Karpas-422 (cell line): ENCODE data around the gene CD9. TPM values are rescaled to one million over a fixed set of nuclear protein-coding genes. Genes with fewer than 3 reads are reported as not detected.

Source experiments
- DNase-seq: peaks from one replicate; pipeline ENCODE4 v3.0.0-alpha.2; 2015
- H2AFZ ChIP-seq: fragments of 200-600 bp; sonication (generic); 2 replicates; pipeline ENCODE4 v1.6.1; 2014; ENCODE audit warnings: antibody characterized with exemption, low read length, mixed read lengths
- H3K27ac ChIP-seq: fragments of 200-600 bp; sonication (generic); 2 replicates; pipeline ENCODE4 v1.5.1; 2014; ENCODE audit warnings: mild to moderate bottlenecking, low read length, moderate library complexity
- H3K27me3 ChIP-seq: fragments of 200-600 bp; sonication (generic); 2 replicates; pipeline ENCODE4 v1.6.1; 2014; ENCODE audit warnings: low read length, mixed read lengths
- H3K36me3 ChIP-seq: fragments of 200-600 bp; sonication (generic); 2 replicates; pipeline ENCODE4 v1.6.1; 2014; ENCODE audit warnings: low read length, mixed read lengths; ENCODE audit not compliant: insufficient read depth
- H3K4me1 ChIP-seq: fragments of 200-600 bp; sonication (generic); 2 replicates; pipeline ENCODE4 v1.6.1; 2014; ENCODE audit warnings: mild to moderate bottlenecking, low read length, mixed read lengths
- H3K4me2 ChIP-seq: fragments of 200-600 bp; sonication (generic); 2 replicates; pipeline ENCODE4 v1.6.1; 2014; ENCODE audit warnings: low read length, low read depth, mild to moderate bottlenecking; ENCODE audit not compliant: poor library complexity, severe bottlenecking
- H3K4me3 ChIP-seq: fragments of 200-600 bp; sonication (generic); 2 replicates; pipeline ENCODE4 v1.5.1; 2014; ENCODE audit warnings: mild to moderate bottlenecking, antibody characterized with exemption, low read length, mixed read lengths
- H3K79me2 ChIP-seq: fragments of 200-600 bp; sonication (generic); 2 replicates; pipeline ENCODE4 v1.6.1; 2014; ENCODE audit warnings: mild to moderate bottlenecking, low read length, mixed read lengths
- H3K9ac ChIP-seq: fragments of 200-600 bp; sonication (generic); 2 replicates; pipeline ENCODE4 v1.6.0; 2014; ENCODE audit warnings: low read length
- H3K9me2 ChIP-seq: fragments of 200-600 bp; sonication (generic), shearing (Covaris generic); replicated peaks from 2 replicates; pipeline ENCODE4 v1.6.0; 2014; ENCODE audit warnings: mild to moderate bottlenecking, low read length, moderate library complexity; ENCODE audit not compliant: insufficient read depth
- H3K9me3 ChIP-seq: fragments of 300-700, 200-600 bp; sonication (generic); 2 replicates; pipeline ENCODE4 v1.6.1; 2014; ENCODE audit warnings: low read length, mixed read lengths
- H4K20me1 ChIP-seq: fragments of 200-600 bp; sonication (generic); 2 replicates; pipeline ENCODE4 v1.6.1; 2014; ENCODE audit warnings: mild to moderate bottlenecking, antibody characterized with exemption, low read length, low read depth; ENCODE audit not compliant: insufficient read depth
- total RNA-seq: library from RNA; depleted of rRNA; stranded (reverse); fragments of >200 nt; shearing (Covaris generic); gene quantifications from 2 replicates; pipeline ENCODE4 v1.2.3, GENCODE V29; 2014; ENCODE audit warnings: low replicate concordance

Gene CD9
- total RNA-seq, 1 experiment from 2014 or later: not detected

GRCh38 chr12:6193853-6194815 lies 6.1 kb upstream of the CD9 start:
- H3K4me2 ChIP-seq: no peak overlapping the region

DNA sequence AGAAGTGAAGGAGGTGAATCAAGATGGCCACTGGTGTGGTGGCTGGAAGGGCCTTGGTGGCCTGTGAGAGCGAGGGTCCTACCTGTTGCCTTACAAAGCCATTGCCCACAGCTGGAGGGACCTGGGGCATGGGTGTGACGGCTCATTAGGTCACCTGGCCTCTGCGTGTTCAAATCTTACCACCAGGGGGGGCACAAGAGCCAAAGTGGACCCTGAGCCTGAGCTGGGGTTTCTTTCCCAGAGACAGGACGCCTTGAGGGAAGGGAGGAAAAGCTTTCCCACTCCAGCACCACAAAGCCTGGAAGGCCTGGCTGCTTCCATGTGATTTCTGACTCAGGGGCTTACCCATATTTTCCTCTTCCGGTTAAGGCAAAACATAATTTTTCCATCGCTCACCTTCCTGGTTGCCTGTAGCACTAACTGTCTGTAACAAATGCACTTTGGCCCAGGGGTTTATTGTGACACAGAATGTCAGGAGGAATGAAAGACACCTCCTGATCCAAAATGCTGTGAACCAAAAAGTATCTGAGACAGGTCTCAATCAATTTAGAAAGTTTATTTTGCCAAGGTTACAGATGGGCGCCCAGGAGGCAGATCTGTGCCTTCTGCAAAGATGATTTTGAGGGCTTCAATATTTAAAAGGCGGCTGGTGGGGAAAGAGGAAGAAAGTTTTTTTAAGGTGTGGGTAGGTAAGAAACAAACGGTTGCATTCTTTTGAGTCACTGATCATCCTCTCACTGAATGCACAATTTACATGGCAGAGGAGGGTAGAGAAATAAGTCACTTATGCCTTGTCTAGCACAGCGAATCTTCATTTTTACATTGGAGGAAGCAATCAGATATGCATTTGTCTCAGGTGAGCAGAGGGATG lies 4.3 kb upstream of the CD9 start:
- H3K79me2 ChIP-seq: no peaks in the 10 kb centered on the region
- H3K4me2 ChIP-seq: no peak overlapping the region
- H3K27me3 ChIP-seq: no peaks in the 10 kb centered on the region
- DNase-seq: peak; percentile 87
- no peaks in the 10 kb centered on the region for H4K20me1 ChIP-seq
- no peak overlapping the region for H3K27ac ChIP-seq
- no peak overlapping the region for H3K4me3 ChIP-seq
- no peaks in the 10 kb centered on the region for H3K9me3 ChIP-seq
- no peaks in the 10 kb centered on the region for H3K9me2 ChIP-seq
- H3K4me1 ChIP-seq: no peaks in the 10 kb centered on the region
- H3K36me3 ChIP-seq: no peaks in the 10 kb centered on the region
- H2AFZ ChIP-seq: no peak overlapping the region
- no peak overlapping the region for H3K9ac ChIP-seq

More at GRCh38 chr12:6193853-6194815, 6.1 kb upstream of the CD9 start:
- Histone ChIP-seq H3K27ac (no peak overlapping the region), H3K9ac (no peak overlapping the region), H4K20me1 (no peaks in the 10 kb centered on the region), H2AFZ (no peak overlapping the region), H3K27me3 (no peaks in the 10 kb centered on the region), H3K9me3 (no peaks in the 10 kb centered on the region), H3K4me3 (no peak overlapping the region), H3K36me3 (no peaks in the 10 kb centered on the region), H3K9me2 (no peaks in the 10 kb centered on the region), H3K4me1 (no peaks in the 10 kb centered on the region; the same call in 1 of the 2 replicates), H3K79me2 (no peaks in the 10 kb centered on the region)
- DNase-seq: no peak

GRCh38 chr12:6198051-6198450 lies 2.1 kb upstream of the CD9 start:
- no peak overlapping the region for H3K27ac ChIP-seq
- H4K20me1 ChIP-seq: no peaks in the 10 kb centered on the region
- no peak overlapping the region for H2AFZ ChIP-seq
- no peak for DNase-seq
- H3K4me2 ChIP-seq: no peak overlapping the region
- H3K9ac ChIP-seq: no peak overlapping the region
- H3K9me3 ChIP-seq: no peaks in the 10 kb centered on the region
- no peaks in the 10 kb centered on the region for H3K4me1 ChIP-seq
- no peak overlapping the region for H3K4me3 ChIP-seq
- H3K79me2 ChIP-seq: no peaks in the 10 kb centered on the region
- H3K9me2 ChIP-seq: no peaks in the 10 kb centered on the region
- no peaks in the 10 kb centered on the region for H3K27me3 ChIP-seq
- no peaks in the 10 kb centered on the region for H3K36me3 ChIP-seq

DNA sequence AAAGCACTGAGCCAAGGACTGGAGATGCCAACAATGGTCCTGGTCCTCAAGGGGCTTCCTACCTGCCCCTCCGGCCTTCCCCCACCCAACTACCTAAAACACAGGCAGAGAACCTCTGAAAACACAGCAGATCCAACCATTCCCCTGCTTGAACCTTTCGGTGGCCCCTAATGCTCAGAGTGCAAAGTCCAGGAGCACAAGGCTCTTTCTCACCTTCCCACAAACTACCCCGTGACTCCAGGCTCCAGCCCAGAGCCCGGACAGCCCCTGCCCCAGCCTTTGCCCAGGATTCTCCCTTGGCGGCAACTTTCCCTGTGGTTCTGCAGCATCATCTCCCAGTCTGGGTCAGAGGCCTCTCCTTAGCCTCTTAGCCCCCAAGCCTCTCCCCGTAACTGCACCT lies 1.6 kb upstream of the CD9 start:
- no peak for DNase-seq
- Histone ChIP-seq H3K9ac (no peak overlapping the region), H3K9me3 (no peaks in the 10 kb centered on the region), H3K4me3 (no peak overlapping the region), H3K79me2 (no peaks in the 10 kb centered on the region), H4K20me1 (no peaks in the 10 kb centered on the region), H3K27me3 (no peaks in the 10 kb centered on the region), H3K9me2 (no peaks in the 10 kb centered on the region), H3K4me2 (no peak overlapping the region), H2AFZ (no peak overlapping the region), H3K4me1 (no peaks in the 10 kb centered on the region), H3K36me3 (no peaks in the 10 kb centered on the region), H3K27ac (no peak overlapping the region)

GRCh38 chr12:6198985-6199530 lies 1.1 kb upstream of the CD9 start:
- H3K27ac ChIP-seq: no peak overlapping the region
- H3K9me2 ChIP-seq: no peaks in the 10 kb centered on the region
- no peak overlapping the region for H3K4me2 ChIP-seq
- H3K36me3 ChIP-seq: no peaks in the 10 kb centered on the region
- no peaks in the 10 kb centered on the region for H3K4me1 ChIP-seq
- H3K9me3 ChIP-seq: no peaks in the 10 kb centered on the region
- H2AFZ ChIP-seq: no peak overlapping the region
- no peak overlapping the region for H3K4me3 ChIP-seq
- no peaks in the 10 kb centered on the region for H3K27me3 ChIP-seq
- no peak overlapping the region for H3K9ac ChIP-seq
- H4K20me1 ChIP-seq: no peaks in the 10 kb centered on the region
- DNase-seq: no peak
- H3K79me2 ChIP-seq: no peaks in the 10 kb centered on the region

DNA sequence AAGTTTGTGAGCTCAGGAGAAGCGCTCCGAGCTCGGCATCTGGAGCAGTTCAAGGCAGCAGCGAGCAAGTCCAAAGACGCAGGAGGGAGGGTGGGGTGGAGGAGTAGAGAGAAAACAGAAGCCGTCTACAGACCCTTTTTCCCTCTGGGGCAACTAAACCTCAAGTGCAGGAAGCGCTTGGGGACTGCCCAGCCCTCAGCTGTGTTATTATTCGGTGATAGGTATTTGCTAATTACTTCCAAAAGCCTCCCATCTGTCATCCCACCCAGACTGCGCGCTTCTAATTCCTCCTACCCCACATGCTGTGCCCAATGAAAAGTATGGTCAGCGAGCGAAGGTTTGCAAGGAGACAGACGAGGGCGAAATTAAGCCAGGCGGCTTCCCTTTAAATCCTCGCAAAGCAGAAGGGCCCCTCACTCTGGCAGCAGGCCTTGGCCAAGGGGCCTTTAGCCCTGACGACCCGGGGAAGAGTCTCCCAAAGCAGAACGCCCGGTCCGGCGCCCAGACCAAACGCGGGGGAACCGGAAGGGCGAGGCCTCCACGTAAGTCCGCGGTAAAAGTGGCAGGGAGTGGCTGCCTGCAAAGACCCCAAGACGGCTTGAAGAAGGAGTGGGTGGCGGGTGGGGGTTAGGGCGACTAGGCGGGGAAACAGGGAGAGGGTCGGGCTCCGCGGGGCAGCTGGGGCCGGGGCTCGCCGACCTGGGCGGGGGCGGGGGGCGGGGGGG lies 507 bp upstream of the CD9 start:
- no peak overlapping the region for H3K4me3 ChIP-seq

DNA sequence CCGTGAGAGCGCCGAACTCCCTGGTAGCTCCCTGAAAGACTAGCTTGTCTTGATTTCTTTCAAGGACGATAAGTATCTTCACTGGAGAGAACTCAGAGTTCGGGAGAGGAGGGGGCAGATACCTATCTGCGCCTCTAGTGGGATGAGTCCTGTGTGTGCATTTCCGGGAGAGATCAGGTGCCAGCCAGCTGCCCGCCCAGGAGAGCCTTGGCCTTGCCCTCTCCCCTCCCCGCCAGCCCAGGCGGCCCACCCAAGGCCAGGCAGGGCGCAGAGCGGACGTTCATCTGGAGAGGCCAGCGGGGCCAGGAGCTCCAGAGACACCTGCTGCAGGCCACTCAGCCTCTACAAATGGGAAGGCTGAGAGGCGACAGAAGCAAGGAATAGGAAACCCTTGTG lies 1.0 kb downstream of the CD9 start:
- no peak overlapping the region for H3K27ac ChIP-seq
- no peaks in the 10 kb centered on the region for H3K79me2 ChIP-seq
- no peak overlapping the region for H3K4me3 ChIP-seq
- H3K36me3 ChIP-seq: no peaks in the 10 kb centered on the region
- H3K9me3 ChIP-seq: no peaks in the 10 kb centered on the region
- no peaks in the 10 kb centered on the region for H4K20me1 ChIP-seq
- no peak for DNase-seq
- H3K9ac ChIP-seq: no peak overlapping the region
- no peak overlapping the region for H3K4me2 ChIP-seq
- no peaks in the 10 kb centered on the region for H3K27me3 ChIP-seq
- no peak overlapping the region for H2AFZ ChIP-seq
- H3K9me2 ChIP-seq: no peaks in the 10 kb centered on the region
- no peaks in the 10 kb centered on the region for H3K4me1 ChIP-seq

More for the DNA sequence above, 507 bp upstream of the CD9 start:
- Histone ChIP-seq H3K79me2 (no peaks in the 10 kb centered on the region), H3K9me3 (no peaks in the 10 kb centered on the region), H4K20me1 (no peaks in the 10 kb centered on the region), H3K27ac (no peak overlapping the region), H3K4me1 (no peaks in the 10 kb centered on the region), H3K9me2 (no peaks in the 10 kb centered on the region), H3K27me3 (no peaks in the 10 kb centered on the region), H3K4me2 (no peak overlapping the region), H2AFZ (no peak overlapping the region), H3K36me3 (no peaks in the 10 kb centered on the region), H3K9ac (no peak overlapping the region)
- no peak for DNase-seq
